Skin of body (tissue), 2 donors: ENCODE results near the gene TAGLN. TPM values are rescaled to one million over a fixed set of nuclear protein-coding genes. Genes with fewer than 3 reads are reported as not detected.

ENCODE experiments used
- DNase-seq: peaks from one replicate; lab custom pipeline; 2025; lab: John Stamatoyannopoulos, UW
- total RNA-seq: library from RNA; depleted of rRNA; stranded (reverse); fragments of >200 nt; gene quantifications from one replicate; pipeline ENCODE4 v1.2.3, GENCODE V29; 2014

The TAGLN gene
- 84.3 TPM for total RNA-seq

GRCh38 chr11:117199053-117199915, at the start of gene TAGLN:
Gene TAGLN (plus strand): TSS chr11:117199370. CDS start chr11:117203014, 3,644 bp downstream.
- DNase-seq, result peak; percentile 52

GRCh38 chr11:117152066-117152465, 47.1 kb upstream of the TAGLN start:
- no peak for DNase-seq

- no peak for DNase-seq
Measured at GRCh38 chr11:117154468-117154867, 44.7 kb upstream of the TAGLN start.

GRCh38 chr11:117157507-117157906, 41.7 kb upstream of the TAGLN start:
- DNase-seq, result no peak

GRCh38 chr11:117159892-117160291, 39.3 kb upstream of the TAGLN start:
- no peak for DNase-seq

GRCh38 chr11:117160826-117161225, 38.3 kb upstream of the TAGLN start:
- DNase-seq, result no peak

- DNase-seq, result no peak
Measured at GRCh38 chr11:117166491-117166890, 32.7 kb upstream of the TAGLN start.

- no peak for DNase-seq
Measured at GRCh38 chr11:117169736-117170135, 29.4 kb upstream of the TAGLN start.

DNA sequence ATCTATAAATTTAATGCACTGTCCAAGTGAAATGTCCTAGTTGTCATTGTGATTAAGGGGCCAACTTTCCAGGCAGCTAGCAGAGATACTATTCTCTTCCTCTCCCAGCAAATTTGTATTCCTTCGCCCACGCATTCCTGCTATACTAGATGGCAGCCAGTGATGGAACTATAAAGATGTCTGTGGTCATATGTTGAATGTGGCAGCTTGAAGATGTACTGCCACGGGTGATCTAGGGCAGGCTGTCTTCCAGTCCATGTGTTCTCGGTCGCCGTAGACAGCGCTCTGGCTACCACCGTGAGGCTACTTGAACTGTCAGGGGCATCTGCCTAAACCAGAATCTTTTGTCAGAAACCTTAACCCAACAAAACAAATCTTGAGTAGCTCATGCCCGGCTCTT, 29.0 kb upstream of the TAGLN start:
- DNase-seq, result no peak

GRCh38 chr11:117171007-117171403, 28.2 kb upstream of the TAGLN start:
- DNase-seq, result no peak

GRCh38 chr11:117171404-117172061, 27.6 kb upstream of the TAGLN start:
- no peak for DNase-seq

DNA sequence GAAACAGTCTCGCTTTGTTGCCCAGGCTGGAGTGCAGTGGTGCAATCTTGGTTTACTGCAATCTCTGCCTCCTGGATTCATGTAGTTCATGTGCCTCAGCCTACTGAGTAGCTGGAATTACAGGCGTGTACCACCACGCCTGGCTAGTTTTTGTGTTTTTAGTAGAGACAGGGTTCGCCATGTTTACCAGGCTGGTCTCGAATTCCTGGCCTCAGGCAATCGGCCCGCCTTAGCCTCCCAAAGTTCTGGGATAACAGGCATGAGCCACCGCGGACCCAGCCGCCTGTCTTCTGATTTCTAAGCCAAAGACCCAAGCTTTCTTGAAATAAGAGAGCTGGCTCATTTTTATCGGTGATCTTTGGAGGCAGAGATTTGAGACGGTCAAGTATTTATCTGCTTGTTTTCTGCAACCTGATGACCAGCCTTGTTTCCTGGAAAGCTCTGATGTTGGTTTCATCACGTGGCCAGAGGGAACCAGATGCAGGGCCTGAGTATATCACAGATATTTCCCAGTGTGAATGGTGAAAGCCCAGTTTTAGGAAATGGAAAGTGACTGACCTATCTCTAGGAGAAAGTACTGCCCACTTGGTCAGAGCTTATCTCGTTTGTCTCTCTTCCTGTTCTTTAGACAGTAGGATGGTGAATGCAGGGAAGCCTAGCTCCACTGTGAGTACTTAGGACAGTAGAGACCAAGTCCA, 26.3 kb upstream of the TAGLN start:
- DNase-seq, result no peak

DNA sequence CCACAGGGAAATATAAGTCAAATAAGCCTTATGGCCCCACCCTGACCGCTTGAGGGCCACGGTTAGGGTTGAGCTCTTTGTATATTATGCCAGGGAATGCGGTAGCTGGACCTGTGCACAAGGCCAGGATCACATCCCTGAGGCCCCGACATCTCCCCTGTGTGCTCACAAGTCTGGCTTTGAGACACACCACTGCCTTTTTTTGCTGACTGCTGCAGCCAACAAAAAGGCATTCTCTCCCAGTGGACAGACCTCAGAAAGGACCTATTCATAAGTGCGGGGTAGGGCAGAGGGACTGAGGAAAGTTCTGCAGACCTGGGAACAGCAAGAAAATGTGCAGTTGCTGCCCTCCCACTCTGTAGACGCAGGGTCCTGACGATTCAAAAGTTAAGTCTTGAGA, 24.1 kb upstream of the TAGLN start:
- DNase-seq, result no peak

GRCh38 chr11:117175781-117176180, 23.4 kb upstream of the TAGLN start:
- no peak for DNase-seq

- no peak for DNase-seq
Measured at GRCh38 chr11:117176186-117176585, 23.0 kb upstream of the TAGLN start.

GRCh38 chr11:117177534-117178209, 21.5 kb upstream of the TAGLN start:
- DNase-seq, result no peak

DNA sequence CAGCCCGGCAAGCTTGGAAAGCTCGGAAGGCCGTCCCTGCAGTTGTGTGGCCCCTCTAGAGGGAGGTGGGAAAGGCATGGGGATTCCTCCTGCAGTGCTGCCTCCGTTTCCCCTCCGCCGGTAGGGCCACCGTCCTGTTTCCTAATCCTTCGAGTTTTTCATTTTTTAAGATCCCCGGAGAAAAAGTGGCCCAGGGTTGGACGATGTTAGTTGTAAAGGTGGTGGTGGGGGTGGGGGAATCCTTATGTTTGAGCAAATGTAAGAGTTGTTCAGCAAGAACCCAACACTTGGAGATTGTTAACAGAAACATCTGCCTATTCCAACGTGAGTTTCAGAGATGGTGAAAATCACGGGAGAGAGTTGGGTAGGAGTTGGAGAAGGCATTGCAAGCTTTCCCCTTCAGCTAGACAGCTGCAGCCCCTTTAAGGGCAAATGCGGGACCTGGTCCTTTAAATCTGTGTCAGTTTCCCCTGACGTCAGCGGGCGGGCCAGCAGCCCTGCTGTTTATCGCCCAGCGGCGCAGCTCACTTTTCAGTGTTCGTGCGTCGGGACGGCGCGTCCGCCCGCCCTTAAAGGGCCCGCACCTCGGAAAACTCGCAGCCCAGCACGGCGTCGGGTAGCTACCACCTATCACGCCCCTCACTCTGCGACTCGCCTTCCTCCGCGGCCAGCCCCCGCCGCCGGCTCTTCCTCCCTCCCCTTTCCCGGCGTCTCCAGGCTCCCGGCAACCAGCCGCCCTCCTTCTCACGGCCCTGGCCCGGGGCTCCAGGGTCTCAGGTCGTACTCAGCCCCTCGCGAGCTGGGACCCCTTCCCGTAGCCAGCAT, 20.7 kb upstream of the TAGLN start, which contains the start of gene SIDT2:
TSS of gene SIDT2 (plus strand) at position 534 of the 825 bp plus-strand sequence. CDS start 521 bp downstream, outside the sequence.
- peak; percentile 97 for DNase-seq

DNA sequence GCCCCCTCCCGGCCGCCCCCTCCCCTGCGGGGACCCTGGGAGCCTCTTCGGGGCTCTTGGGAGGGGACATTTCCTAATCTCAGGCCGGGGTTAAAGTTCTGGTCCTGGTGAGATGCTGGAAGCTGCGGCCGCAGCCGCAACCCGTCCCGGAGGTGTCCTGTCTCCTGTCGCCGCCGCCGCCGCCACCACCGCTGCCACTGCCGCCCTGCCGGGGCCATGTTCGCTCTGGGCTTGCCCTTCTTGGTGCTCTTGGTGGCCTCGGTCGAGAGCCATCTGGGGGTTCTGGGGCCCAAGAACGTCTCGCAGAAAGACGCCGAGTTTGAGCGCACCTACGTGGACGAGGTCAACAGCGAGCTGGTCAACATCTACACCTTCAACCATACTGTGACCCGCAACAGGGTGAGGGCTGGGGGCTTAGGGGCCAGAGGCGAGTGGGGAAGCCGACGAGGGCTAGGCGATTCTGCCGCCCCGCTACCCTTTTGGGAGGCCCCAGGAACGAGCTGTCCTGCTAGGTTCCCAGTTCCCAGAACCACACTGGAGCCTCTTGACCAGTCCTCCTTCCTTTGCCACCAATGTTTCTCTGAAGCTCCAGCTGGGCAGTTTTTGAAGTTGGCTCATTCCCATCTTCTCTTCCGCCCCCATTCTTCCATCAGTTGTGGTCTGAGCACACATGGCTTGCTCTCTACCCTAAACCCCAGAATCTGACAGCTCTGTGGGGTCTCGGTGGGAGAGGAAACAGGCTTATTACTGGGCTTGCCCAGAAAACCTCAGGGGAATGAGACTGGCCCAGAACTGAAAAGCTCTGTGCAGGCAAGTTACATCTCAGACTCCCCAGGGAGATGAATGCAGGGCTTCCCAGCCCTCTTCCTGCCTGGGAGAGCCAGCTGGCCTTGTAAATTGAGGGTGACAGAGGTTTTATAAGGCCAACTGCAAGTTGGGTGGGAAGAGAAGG, 19.8 kb upstream of the TAGLN start:
- DNase-seq, result no peak

- DNase-seq, result no peak
Measured at GRCh38 chr11:117180020-117180419, 19.1 kb upstream of the TAGLN start.
